ENCODE results near the gene SLC17A8. TPM values are rescaled to one million over a fixed set of nuclear protein-coding genes. Genes with fewer than 3 reads are reported as not detected.
A peak's percentile ranks its signal among the peaks of the same experiment; 100 is the strongest.
"Not testable (repeated sequence)": the region's sequence is repeated elsewhere in the genome, so short reads cannot be mapped to it uniquely, and the experiment has no call there.

SLC17A8 gene
- 1 to 10 TPM in 2 of 12 donors, under 1 TPM in 8, not detected in 2; 0.09 to 2.0 (median 0.30) TPM for polyA plus RNA-seq (ENCODE audit: insufficient read length in 12 of 12)
- long read RNA-seq, donor 1 = 0 reads
- long read RNA-seq, donor 2 = 0 reads
- long read RNA-seq, donor 3 = 0 reads
- long read RNA-seq, donor 4 = 0 reads
- long read RNA-seq, donor 5 = 0 reads
- long read RNA-seq, donor 6 = 0 reads
- long read RNA-seq, donor 7 = 0 reads
- long read RNA-seq, donor 8 = 0 reads
- long read RNA-seq, donor 9 = 0 reads
- long read RNA-seq, donor 10 = 0 reads
- long read RNA-seq, donor 11 = 0 reads

DNA sequence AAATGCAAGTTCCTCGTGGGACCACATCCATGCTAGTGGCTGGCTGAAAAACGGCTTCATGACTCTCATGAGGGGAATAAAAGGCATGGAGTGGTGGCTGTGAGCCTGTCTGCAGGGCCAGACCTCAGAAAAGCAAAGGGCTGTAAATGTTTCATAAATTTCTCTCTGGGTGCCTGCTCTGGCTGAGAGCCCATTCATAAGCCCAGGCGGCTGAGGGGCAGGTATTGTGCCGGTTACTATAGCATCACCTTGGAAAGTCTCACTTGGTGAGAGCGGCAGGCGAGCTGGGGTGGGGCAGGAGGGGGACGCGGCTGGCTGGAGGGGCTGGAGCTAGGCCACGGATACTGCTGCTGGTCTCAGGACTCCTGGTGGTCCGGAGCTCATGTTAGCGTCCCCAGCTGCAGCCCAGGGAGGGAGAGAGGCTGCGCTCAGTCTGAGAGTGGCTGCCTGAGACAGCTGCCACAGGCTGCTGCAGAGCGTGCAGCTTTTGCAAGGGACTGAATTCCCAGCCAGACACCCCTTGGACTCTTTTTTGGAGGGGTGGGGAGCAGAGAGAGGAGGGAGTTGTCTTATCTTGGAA lies at the start of gene SLC17A8:
Gene SLC17A8, plus strand, starts transcription at position 431 of the 580 bp plus-strand sequence. CDS start 318 bp downstream, outside the sequence.
- DNase-seq = peak; percentile 7

DNA sequence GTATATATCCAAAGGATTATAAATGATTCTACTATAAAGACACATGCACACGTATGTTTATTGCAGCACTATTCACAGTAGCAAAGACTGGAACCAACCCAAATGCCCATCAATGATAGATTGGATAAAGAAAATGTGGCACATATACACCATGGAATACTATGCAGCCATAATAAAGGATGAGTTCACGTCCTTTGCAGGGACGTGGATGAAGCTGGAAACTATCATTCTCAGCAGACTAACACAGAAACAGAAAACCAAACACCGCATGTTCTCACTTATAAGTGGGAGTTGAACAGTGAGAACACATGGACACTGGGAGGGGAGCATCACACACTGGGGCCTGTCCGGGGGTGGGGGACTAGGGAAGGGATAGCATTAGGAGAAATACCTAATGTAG lies 48.7 kb upstream of the SLC17A8 start:
- not testable (repeated sequence) for DNase-seq

DNA sequence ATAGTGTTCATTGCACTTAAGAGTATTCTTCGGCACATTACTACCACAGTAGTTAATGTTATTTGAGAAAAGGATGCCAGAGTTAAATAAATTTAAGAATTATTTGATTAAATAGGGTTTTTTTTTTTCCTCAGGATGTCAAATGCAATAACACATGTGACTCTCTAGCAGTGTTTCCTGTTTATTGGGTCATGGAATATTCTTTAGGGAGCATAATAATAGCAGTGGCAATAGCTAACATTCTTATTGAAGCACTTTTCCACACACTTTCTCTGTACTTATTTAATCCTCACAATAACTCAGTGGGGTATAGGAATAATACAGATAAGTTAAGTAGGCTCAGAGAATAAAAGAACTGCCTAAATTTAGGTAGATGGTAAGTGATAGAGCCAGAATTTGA lies 45.6 kb upstream of the SLC17A8 start:
- no peak for DNase-seq

DNA sequence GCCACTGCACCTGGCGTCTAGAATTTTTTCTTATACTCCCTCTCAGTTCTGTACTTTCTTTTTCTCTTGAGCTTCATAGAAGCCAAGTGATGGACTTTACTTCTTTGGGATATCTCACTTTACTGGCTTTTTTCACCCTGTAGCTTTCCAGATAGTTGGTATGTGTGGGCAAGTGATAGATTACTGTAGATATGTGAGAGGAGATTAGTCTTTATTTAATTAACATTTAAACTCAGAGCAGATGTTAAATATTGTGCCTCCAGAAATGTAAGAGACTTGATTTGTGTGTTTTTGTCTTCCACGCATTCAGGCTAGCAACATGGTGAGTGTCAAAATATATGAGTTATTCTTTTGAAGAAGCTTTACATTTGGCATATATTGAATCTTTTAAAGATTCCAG lies 39.5 kb upstream of the SLC17A8 start:
- DNase-seq = no peak

DNA sequence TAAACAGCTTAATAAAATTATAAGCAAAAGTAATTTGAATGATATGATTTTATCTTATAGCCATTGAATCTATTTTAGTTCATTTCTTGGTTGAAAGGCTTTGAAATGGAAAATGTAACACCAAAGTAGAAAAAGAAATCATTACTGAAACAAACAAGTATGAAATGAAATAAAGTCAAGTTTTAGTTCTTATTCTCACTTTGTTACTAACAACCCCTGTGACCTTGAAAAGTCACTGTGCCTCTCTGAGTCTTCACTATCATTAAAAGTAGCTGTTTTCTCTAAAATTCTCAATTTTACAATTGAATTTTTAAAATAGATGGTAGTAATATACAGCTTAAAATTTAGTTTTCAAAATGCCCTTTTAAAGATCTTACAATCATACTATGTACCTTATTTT lies 32.4 kb upstream of the SLC17A8 start:
- no peak for DNase-seq

DNA sequence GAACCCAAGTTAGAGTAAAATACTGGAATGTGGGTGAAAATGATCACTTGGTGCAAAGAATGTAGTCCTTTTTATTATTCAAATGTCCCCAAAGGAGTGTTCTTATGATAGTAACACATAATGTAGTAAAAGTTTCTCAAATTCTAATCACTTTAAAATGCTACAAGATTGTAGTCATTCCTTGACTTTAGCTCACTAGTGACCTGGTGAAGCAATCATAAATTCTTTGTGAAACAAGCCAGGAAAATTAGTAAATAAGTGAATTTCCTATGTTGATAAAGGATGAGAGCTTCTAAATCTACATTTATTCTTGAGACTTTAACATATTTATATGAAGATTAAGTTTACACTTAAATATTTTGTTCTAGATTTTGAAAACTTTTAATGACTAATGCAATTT lies 30.7 kb upstream of the SLC17A8 start:
- no peak for DNase-seq

DNA sequence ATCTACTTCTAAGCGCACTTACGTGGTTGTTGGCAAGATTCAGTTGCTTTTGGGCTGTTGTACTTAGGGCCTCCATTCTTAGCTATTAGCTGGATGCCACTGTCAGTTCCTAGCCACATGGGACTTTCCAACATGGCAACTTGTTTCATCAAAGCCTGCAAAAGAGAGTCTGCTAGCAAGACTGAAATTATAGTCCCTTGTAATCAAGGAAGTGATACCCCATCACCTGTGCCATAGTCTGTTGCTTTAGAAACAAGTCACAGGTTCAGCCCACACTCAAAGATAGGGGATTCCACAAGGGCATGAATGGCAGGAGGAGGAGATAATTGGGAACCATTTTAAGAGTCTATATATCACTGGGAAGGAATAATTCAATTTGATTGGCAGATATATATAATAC lies 27.1 kb upstream of the SLC17A8 start:
- DNase-seq = no peak

DNA sequence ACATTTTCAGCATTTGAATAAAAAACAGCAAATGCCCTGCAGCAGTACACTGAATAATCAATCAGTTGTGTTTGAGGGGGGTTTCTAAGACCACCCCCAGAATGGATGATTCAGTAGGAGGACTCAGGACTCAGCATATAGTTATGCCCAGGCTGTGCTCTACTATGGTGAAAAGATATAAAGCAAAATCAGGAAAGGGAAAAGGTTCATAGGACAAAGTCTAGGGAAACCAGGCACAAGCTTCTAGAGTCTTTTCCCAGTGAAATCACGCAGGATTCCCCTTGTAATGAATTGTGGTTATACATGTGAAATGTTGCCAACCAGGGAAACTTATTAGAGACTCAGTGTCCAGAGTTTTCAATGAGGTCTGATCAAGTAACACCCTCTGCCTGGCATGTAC lies 25.0 kb upstream of the SLC17A8 start:
- no peak for DNase-seq

DNA sequence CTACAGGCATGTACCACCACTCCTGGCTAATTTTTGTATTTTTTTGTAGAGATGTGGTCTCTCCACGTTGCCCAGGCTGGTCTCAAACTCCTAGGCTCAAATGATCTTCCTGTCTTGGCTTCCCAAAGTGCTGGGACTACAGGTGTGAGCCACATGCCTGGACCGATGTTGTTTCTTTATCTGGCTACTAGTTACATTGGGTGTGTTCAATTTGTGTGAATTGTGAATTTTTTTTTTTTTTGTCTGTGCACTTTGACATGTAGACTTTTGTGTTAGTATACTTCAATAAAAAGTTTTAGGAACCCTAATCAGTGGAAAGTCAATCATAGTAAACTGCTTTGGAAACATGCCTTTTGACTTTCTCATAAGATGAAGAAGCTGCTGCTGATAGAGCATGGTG lies 24.0 kb upstream of the SLC17A8 start:
- DNase-seq = no peak

DNA sequence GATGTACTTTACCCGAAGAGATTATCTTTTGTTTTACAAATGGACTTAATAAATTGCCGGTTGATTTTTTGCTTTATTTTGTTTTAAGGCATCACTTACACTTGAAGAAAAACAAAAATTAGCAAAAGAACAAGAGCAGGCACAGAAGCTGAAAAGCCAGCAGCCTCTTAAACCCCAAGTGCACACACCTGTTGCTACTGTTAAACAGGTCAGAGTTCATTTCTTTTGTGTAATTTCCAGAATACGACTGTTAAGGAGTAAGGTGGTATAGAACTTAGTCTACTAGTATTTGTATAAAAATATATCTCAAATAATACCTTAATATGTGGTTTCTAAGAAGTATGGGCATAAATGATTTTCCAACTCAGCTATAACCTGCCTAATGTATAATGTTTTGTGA lies 19.6 kb upstream of the SLC17A8 start:
- no peak for DNase-seq

DNA sequence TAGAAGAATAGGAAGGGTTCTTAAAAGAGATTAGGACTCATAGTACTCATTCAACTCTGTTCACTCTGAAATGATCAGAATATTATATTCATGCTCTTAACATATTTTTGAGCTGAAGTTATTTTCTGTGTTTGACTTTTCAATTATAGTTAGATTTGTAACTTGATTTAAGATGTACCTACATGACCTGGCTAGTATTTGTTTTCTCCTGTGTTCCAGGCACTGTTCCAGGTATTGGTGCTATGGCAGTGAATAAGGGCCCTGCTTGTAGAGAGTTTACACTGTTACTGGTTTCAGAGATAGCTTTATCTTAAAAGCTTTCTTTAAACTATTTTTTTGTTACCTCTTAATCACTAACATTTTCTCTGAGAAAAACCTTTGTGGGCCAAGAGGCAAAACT lies 19.1 kb upstream of the SLC17A8 start:
- DNase-seq = no peak

DNA sequence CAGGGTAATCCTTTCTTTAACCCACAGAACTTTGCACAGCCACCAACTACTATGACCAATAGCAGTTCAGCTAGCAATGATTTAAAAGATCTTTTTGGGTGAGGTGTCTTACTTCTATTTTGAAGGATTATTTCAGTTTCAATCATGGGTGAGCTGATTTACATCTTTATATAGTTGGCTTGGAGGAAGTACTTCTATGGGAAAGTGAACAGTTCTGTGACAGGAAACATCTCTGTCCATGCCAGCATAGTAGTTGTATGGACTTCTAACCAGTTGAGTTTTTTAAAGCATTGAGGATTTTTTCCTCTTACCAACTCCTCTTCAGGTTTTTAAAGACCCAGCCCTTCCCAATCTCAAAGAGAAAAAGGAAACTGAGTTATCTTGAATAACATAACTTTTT lies 17.8 kb upstream of the SLC17A8 start:
- DNase-seq = no peak

DNA sequence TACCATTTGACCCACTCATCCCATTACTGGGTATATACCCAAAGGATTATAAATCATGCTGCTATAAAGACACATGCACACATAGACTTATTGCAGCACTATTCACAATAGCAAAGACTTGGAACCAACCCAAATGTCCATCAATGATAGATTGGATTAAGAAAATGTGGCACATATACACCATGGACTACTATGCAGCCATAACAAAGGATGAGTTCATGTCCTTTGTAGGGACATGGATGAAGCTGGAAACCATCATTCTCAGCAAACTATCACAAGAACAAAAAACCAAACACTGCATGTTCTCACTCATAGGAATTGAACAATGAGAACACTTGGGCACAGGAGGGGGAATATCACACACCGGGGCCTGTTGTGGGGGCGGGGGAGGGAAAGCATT lies 14.0 kb upstream of the SLC17A8 start:
- DNase-seq = not testable (repeated sequence)

DNA sequence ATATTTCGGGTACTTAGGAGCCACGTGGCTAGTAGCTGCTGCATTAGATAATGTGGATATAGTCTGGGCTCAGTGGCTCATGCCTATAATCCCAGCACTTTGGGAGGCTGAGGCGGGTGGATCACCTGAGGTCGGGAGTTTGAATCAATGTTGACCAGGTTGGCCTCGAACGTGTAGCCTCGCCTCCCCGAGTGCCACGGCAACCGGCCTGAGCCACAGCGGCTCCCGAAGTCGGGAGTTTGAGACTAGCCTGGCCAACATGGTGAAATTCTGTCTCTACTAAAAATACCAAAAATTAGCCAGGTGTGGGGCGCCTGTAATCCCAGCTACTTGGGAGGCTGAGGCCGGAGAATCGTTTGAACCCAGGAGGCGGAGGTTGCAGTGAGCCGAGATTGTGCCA lies 12.5 kb upstream of the SLC17A8 start:
- not testable (repeated sequence) for DNase-seq

DNA sequence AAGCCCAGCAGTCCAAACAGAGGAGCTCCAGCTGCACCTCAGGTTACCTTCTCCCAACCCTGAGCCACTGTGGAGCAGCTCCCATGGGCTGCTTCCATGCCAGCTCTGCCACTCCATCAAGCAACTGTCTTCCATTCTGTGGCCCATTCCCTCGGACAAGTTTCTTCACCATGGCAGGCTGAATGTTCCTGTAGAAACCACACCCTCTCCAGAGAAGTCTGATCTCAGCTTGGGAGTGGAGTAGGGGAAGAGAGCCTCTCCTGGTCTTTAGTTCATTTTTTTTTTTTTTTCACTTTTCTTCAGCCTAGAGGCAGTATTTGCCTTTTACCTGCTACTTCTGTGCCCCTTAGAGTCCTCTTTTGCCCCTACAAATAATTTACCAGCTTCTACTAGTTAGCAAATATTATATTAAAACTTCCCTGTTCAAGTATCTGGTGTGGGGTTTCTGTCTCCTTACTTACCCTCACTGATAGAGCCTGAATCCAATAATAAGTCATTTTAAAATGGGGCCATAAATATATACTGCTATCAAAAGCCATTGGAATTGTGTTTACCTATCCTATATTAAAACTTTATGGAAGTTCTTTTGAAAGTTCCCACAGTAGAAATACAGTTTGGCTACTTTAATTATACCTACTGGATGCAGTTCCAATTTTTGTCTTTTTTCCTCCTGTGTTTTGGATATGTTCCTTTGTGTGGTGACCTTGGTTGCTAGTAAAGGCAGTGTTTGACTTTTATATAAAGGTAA lies 11.7 kb upstream of the SLC17A8 start:
- no peak for DNase-seq

DNA sequence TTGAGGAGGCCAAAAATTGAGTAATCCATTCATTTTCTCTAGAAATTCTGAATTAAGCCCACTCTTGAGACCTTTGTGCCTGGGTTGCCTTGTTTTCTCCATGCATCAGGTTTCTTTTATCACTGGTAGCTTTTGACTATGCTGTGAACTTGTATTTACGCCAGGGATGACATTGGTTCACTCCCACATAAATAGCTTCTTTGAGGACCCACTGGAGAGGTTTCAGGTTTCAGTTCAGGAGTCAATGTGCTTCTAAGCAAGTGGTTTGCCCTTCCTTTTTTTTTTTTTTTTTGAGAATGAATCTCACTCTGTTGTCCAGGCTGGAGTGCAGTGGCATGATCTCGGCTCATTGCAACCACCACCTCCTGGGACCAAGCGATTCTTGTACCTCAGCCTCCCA lies 10.2 kb upstream of the SLC17A8 start:
- no peak for DNase-seq

DNA sequence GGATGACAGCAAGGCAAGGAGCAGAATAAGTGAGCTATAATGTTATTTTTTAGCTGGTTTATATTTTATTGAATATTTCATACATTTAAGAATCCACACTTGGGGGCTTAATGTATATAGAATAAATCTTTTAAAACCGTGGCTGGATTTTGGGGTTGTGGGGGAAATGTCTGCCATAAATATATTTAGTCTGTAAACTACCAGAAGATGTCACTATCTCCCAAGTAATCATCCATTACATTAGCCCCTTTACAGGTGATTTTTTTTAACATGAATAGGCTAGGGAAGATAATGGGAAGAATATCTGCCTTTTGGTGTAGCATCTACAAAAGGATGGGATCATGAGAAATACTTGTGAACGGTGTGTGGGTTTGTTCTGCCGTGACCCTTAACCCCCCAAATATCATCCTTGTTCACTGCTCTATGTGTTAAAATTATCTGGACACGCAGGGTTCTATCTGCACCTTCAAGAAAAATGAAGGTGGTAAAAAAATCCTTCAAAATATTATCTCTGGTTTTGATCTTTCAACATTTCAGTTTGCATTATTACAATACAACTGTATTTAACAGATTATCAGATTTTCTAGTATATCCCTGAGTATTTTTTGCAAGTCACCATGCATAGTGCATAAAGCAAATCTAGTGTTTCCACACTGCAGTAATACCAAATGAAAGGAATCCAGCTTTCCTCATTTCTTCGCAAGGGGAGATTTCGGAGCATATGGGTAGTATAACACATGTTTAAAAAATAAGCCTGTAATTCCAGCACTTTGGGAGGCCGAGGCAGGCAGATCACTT lies 8.0 kb upstream of the SLC17A8 start:
- peak; percentile 22 for DNase-seq

DNA sequence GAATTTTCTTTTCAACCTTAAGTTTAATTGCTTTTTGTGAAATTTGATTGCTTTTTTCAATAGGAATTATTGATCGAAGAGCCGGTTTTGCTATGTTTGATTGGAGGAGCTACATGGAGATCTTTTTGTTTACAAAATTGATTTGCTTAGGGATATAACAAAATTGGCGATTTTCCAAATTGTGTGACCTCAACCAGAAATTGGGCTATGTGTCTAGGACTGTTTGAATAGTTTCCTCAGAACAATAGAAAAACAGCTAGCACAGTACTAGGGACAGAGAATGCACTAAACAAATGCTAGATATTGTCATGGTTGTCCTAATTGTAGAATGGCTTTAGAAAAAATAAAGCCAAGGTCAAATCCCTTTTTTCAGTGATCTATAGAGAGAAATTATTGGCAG lies 2.4 kb downstream of the SLC17A8 start:
- DNase-seq = no peak

DNA sequence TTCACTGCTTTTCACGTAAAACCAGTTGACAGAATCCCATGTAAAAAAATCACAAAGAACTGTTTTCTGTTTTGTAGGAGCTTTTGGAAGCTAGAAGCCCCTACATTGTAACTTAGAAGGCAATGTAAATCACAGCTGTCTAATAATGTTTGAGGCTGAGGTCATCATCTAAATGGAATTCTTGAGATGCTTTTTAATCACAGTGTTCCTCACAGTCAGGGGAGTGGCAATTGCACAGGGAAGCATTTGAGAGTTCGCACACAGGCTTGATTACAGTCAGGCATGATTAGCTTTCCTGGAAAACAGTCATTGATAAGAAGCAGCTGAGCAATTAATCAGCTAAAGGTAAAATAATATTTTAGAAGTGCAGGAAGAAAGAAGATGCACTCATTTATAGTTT lies 2.9 kb downstream of the SLC17A8 start:
- no peak for DNase-seq

DNA sequence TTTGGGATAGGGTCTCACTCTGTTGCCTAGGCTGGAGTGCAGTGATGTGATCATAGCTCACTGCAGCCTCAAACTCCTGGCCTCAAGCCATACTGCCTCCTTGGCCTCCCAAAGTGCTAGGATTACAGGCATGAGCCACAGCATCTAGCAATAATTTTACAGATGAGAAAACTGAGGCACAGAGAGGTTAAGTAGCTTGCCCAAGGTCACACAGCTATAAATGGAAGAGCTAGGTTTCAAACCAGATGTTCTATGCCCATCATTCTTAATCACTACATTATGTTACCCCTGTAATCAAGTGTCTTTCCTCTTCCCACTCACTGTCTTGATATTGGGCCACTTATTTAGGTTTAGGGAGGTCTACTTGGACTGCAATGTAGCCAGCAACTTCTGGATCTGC lies 3.6 kb downstream of the SLC17A8 start:
- DNase-seq = no peak

DNA sequence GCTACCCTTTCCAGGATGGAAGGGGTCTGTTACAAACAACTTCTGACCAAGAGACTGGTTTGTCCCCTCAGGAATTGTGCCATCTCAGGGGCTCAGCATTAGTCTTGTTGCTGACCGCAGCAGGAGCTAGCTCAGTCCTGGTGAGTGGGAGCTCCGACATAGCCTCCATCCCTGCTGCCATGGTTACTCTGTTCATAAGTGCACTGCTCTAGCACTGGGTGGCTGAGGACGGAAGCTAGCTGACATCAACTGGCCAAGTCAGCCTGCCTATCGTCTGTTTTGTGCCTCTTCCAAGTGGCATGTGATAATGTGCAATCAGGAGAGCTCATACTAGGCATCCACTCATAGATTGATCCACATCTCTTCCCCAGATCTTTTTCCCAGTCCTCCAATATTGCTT lies 7.5 kb downstream of the SLC17A8 start:
- DNase-seq = no peak

DNA sequence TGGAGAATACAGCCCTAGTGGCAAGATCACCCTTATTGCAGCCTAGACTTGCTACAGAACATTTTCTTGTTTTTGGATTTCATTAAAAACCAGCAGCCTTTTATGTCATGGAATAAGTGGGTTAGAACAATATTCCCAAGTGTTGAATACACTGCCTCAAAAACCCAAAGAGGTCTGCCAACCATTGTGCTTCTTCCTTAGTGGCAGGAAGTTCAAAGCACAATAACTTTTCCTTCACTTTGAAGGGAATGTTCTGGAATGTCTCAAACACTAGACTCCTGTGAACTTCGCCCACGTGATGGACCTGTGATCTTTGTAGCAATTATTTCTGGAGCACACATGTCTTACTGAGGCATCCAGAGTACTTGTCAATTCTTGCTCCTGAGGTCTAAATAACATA lies 8.5 kb downstream of the SLC17A8 start:
- DNase-seq = no peak

Data from muscle of arm (tissue), 14 donors.